GM19351 (cell line): Measurements from ENCODE around the gene GPR108.
"Not testable (repeated sequence)": the region's sequence is repeated elsewhere in the genome, so short reads cannot be mapped to it uniquely, and the experiment has no call there.

Experiments used
- ATAC-seq: cut with Tn5 transposase; IDR thresholded peaks from one replicate; pipeline ENCODE4 v1.9.1; 2021; ENCODE audit warnings: mild to moderate bottlenecking, moderate library complexity; ENCODE audit not compliant: unreplicated experiment

GPR108 gene

GRCh38 chr19:6761053-6761676 is 23.8 kb upstream of the GPR108 start:
- no peak for ATAC-seq

GRCh38 chr19:6760606-6761005 is 23.2 kb upstream of the GPR108 start:
- no peak for ATAC-seq

GRCh38 chr19:6754653-6755463 is 17.5 kb upstream of the GPR108 start:
- no peak for ATAC-seq

GRCh38 chr19:6754136-6754535 is 16.8 kb upstream of the GPR108 start:
- no peak for ATAC-seq

GRCh38 chr19:6753178-6754031 is 16.0 kb upstream of the GPR108 start:
- ATAC-seq, result peak; percentile 80

GRCh38 chr19:6752256-6753177 is 15.1 kb upstream of the GPR108 start:
- no peak for ATAC-seq

GRCh38 chr19:6751189-6751588 is 13.8 kb upstream of the GPR108 start:
- no peak for ATAC-seq

GRCh38 chr19:6750062-6750461 is 12.7 kb upstream of the GPR108 start:
- ATAC-seq, result no peak

- not testable (repeated sequence) for ATAC-seq
Measured at GRCh38 chr19:6748543-6748942, 11.2 kb upstream of the GPR108 start.

GRCh38 chr19:6745965-6746364 is 8.6 kb upstream of the GPR108 start:
- no peak for ATAC-seq

GRCh38 chr19:6744381-6745301 is 7.3 kb upstream of the GPR108 start:
- ATAC-seq, result no peak

- no peak for ATAC-seq
Measured at GRCh38 chr19:6743714-6744380, 6.5 kb upstream of the GPR108 start.

GRCh38 chr19:6743066-6743465 is 5.7 kb upstream of the GPR108 start:
- ATAC-seq, result no peak

GRCh38 chr19:6740589-6741343 is 3.4 kb upstream of the GPR108 start:
- no peak for ATAC-seq

- no peak for ATAC-seq
Measured at GRCh38 chr19:6739883-6740588, 2.7 kb upstream of the GPR108 start.

- no peak for ATAC-seq
Measured at GRCh38 chr19:6739390-6739882, 2.1 kb upstream of the GPR108 start, which contains the start of gene TRIP10. TRIP10 (plus strand) TSS chr19:6739680; CDS start chr19:6739762, 82 bp downstream.

GRCh38 chr19:6738787-6739389 is 1.5 kb upstream of the GPR108 start:
- ATAC-seq, result no peak
